Measurements from ENCODE around the gene ALOX15. TPM values are rescaled to one million over a fixed set of nuclear protein-coding genes. Genes with fewer than 3 reads are reported as not detected.

The ALOX15 gene
- total RNA-seq, 3 donors from 2014 or later (not counting 1 experiment from before 2014, with no cell fraction given), result not detected

DNA sequence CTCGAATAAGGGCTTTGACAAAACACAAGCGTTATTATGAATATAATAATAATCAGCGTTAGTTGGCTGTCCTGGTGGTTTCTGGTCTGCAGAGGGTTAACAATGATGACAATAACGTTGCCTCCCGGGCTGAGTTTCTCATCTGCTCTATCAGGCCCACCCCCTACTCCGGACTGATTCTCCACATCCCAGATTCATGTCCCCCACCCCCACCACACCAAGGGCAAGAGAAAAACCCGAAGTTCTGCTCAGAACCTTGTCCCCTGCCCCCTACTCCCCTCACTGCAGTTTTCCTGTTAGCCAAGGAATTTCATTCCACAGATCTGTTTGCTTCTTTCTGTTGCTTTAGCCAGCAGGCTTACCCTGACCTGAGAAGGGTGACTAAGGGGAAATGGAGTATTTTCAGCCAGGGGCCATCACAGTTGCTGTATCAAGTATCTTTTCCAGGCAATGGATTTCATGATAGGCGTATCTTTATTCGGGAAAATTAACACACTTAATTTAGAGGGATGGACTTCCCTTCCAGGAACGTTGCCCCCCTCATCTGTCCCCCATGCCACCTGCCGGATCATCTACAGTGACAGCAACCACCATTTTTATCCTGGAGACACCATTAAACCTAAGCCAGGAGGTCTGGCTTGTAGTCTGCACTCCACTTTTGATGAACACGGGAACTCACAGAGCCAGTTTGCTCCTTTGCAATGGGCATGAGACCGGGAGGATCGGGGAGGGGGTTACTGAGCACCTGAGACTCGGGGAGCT is 23.7 kb downstream of the ALOX15 start:
- no peak overlapping the region for H3K4me3 ChIP-seq (ENCODE audit: low read length)
- WGBS (ENCODE audit: insufficient coverage), result 65% methylated on average over 15 of the region's 15 CpGs
- H3K4me3 Mint-ChIP-seq, result no peak overlapping the region

DNA sequence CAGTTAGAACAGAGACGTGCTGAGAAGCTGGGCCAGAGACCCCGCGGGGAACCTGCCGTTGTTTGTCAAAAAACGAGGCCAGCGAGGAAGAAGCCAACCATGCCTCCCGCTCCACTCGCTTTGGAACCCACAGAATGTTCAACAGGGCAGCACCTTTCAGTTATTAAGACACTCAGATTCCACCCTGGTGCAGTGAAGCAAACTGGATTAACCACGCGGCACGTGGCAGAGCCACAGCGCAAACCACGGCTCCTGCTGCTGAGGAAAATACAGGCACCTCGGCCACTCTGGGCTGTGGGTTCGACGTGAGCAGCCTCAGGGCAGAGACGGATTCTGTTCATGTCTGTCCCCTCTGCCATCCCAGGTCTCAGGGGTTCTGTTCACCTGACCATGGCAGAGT is 24.4 kb downstream of the ALOX15 start:
- H3K36me3 ChIP-seq (ENCODE audit: control insufficient read depth, insufficient read depth, low read length), result no peaks in the 10 kb centered on the region
- ATAC-seq (no peak), DNase-seq (no peak)
- Mint-ChIP-seq H3K4me1 (no peaks in the 10 kb centered on the region), H3K9me3 (no peaks in the 10 kb centered on the region), H3K4me3 (no peak overlapping the region), H3K27me3 (ENCODE audit: low read depth in 2 of 2) (peaks cover 0 to 10% of the 10 kb centered on the region in 2 donors), H3K36me3 (no peaks in the 10 kb centered on the region), H3K27ac (no peak overlapping the region)
- TF ChIP-seq, protein P1, sequence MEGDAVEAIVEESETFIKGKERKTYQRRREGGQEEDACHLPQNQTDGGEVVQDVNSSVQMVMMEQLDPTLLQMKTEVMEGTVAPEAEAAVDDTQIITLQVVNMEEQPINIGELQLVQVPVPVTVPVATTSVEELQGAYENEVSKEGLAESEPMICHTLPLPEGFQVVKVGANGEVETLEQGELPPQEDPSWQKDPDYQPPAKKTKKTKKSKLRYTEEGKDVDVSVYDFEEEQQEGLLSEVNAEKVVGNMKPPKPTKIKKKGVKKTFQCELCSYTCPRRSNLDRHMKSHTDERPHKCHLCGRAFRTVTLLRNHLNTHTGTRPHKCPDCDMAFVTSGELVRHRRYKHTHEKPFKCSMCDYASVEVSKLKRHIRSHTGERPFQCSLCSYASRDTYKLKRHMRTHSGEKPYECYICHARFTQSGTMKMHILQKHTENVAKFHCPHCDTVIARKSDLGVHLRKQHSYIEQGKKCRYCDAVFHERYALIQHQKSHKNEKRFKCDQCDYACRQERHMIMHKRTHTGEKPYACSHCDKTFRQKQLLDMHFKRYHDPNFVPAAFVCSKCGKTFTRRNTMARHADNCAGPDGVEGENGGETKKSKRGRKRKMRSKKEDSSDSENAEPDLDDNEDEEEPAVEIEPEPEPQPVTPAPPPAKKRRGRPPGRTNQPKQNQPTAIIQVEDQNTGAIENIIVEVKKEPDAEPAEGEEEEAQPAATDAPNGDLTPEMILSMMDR (IDR thresholded peaks at IDR 0.05), result no peak
- intact Hi-C loops (cut with micrococcal nuclease), result no loop called here
- H3K4me1 ChIP-seq (ENCODE audit: control insufficient read depth, insufficient read depth, low read length), result no peaks in the 10 kb centered on the region
- H3K27ac ChIP-seq (ENCODE audit: low read length), result no peak overlapping the region
- no peak overlapping the region for H3K4me3 ChIP-seq (ENCODE audit: low read length)
- no peaks in the 10 kb centered on the region for H3K9me3 ChIP-seq (ENCODE audit: control insufficient read depth, insufficient read depth, low read length)
- H3K27me3 ChIP-seq (ENCODE audit: control insufficient read depth, insufficient read depth, low read length), result no peaks in the 10 kb centered on the region
- WGBS (ENCODE audit: insufficient coverage), result 80% methylated on average over 17 of the region's 17 CpGs

More for the DNA sequence above, 23.7 kb downstream of the ALOX15 start:
- TF ChIP-seq, protein P1 (IDR thresholded peaks at IDR 0.05), result no peak
- Mint-ChIP-seq H3K36me3 (no peaks in the 10 kb centered on the region), H3K9me3 (no peaks in the 10 kb centered on the region), H3K27me3 (ENCODE audit: low read depth in 2 of 2) (peaks cover 0 to 10% of the 10 kb centered on the region in 2 donors), H3K27ac (no peak overlapping the region), H3K4me1 (no peaks in the 10 kb centered on the region)
- Histone ChIP-seq H3K9me3 (ENCODE audit: control insufficient read depth, insufficient read depth, low read length) (no peaks in the 10 kb centered on the region), H3K27me3 (ENCODE audit: control insufficient read depth, insufficient read depth, low read length) (no peaks in the 10 kb centered on the region), H3K36me3 (ENCODE audit: control insufficient read depth, insufficient read depth, low read length) (no peaks in the 10 kb centered on the region), H3K4me1 (ENCODE audit: control insufficient read depth, insufficient read depth, low read length) (no peaks in the 10 kb centered on the region), H3K27ac (ENCODE audit: low read length) (no peak overlapping the region)
- intact Hi-C loops (cut with micrococcal nuclease), result no loop called here
- no peak for DNase-seq
- no peak for ATAC-seq

DNA sequence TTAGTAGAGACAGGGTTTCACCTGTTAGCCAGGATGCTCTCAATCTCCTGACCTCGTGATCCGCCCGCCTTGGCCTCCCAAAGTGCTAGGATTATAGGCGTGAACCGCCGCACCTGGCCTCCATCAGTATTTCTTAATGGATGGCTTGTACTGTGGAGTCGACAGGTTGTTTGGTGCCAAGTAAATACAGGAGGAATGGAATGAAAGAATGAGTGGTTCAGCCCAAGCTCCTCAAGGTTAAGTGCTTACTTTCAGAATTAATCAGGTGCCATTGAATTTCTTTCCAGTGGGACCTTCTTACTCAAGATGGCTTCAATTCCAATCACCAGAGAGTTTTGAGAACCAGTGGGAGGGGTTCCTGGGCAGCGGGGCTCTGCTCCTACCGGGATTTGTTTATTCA is 25.0 kb downstream of the ALOX15 start:
- Mint-ChIP-seq H3K9me3 (no peaks in the 10 kb centered on the region), H3K4me1 (no peaks in the 10 kb centered on the region), H3K27me3 (ENCODE audit: low read depth in 2 of 2) (peaks cover 0 to 10% of the 10 kb centered on the region in 2 donors), H3K36me3 (no peaks in the 10 kb centered on the region), H3K4me3 (no peak overlapping the region), H3K27ac (no peak overlapping the region)
- Histone ChIP-seq H3K27me3 (ENCODE audit: control insufficient read depth, insufficient read depth, low read length) (no peaks in the 10 kb centered on the region), H3K4me3 (ENCODE audit: low read length) (no peak overlapping the region), H3K27ac (ENCODE audit: low read length) (no peak overlapping the region), H3K36me3 (ENCODE audit: control insufficient read depth, insufficient read depth, low read length) (no peaks in the 10 kb centered on the region), H3K4me1 (ENCODE audit: control insufficient read depth, insufficient read depth, low read length) (no peaks in the 10 kb centered on the region), H3K9me3 (ENCODE audit: control insufficient read depth, insufficient read depth, low read length) (no peaks in the 10 kb centered on the region)
- intact Hi-C loops (cut with micrococcal nuclease), result no loop called here
- TF ChIP-seq, protein P1 (IDR thresholded peaks at IDR 0.05), result no peak
- ATAC-seq, result no peak
- DNase-seq, result no peak
- 91% methylated on average over 9 of the region's 9 CpGs for WGBS (ENCODE audit: insufficient coverage)

DNA sequence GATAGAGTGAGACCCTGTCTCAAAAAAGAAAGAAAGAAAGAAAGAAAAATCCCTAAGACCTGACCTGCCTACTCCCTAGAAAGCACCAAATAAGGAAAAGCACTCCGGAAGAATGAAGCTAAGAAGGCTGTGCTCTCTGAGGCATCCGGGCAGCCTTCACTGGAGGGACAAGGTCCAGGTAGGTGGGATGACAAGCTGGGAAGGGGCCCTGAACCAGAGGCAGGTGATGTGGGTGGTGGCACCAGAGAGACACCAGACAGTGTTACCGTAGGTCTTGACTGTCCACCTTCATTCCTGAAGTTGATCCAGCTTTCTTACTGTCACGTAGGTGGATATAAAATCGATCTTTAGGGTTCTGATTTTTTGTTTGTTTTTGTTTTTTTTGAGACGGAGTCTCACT is 30.8 kb downstream of the ALOX15 start:
- no peaks in the 10 kb centered on the region for H3K36me3 Mint-ChIP-seq
- WGBS (ENCODE audit: insufficient coverage), result 90% methylated on average over 6 of the region's 6 CpGs
- H3K4me1 Mint-ChIP-seq, result no peaks in the 10 kb centered on the region
- Histone ChIP-seq H3K27me3 (ENCODE audit: control insufficient read depth, insufficient read depth, low read length) (peaks cover 3% of the 10 kb centered on the region), H3K4me3 (ENCODE audit: low read length) (no peak overlapping the region), H3K27ac (ENCODE audit: low read length) (no peak overlapping the region), H3K9me3 (ENCODE audit: control insufficient read depth, insufficient read depth, low read length) (no peaks in the 10 kb centered on the region), H3K4me1 (ENCODE audit: control insufficient read depth, insufficient read depth, low read length) (no peaks in the 10 kb centered on the region), H3K36me3 (ENCODE audit: control insufficient read depth, insufficient read depth, low read length) (no peaks in the 10 kb centered on the region)
- no peak overlapping the region for H3K4me3 Mint-ChIP-seq
- DNase-seq (no peak), ATAC-seq (no peak)
- H3K9me3 Mint-ChIP-seq, result no peaks in the 10 kb centered on the region
- TF ChIP-seq, protein P1 (IDR thresholded peaks at IDR 0.05), result no peak
- H3K27me3 Mint-ChIP-seq (ENCODE audit: low read depth in 2 of 2), result peaks cover 34% of the 10 kb centered on the region in 2 donors
- no peak overlapping the region for H3K27ac Mint-ChIP-seq
- intact Hi-C loops (cut with micrococcal nuclease), result no loop called here
